Mononuclear cell (primary cell): ENCODE measurements around the gene ANKRD11. TPM values are rescaled to one million over a fixed set of nuclear protein-coding genes. Genes with fewer than 3 reads are reported as not detected.
"Not testable (repeated sequence)": the region's sequence is repeated elsewhere in the genome, so short reads cannot be mapped to it uniquely, and the experiment has no call there.

Source experiments
- H3K27me3 ChIP-seq: 2 replicates; pipeline ENCODE4 v1.6.0; 2011; ENCODE audit warnings: low read length, control low read depth; ENCODE audit not compliant: insufficient read depth
- H3K4me1 ChIP-seq: 2 replicates; pipeline ENCODE4 v1.5.1; 2011; ENCODE audit warnings: mild to moderate bottlenecking, low read length, control low read depth; ENCODE audit not compliant: insufficient read depth
- H3K4me3 ChIP-seq: 2 replicates; pipeline ENCODE4 v1.5.1; 2011; ENCODE audit warnings: mild to moderate bottlenecking, low read length, moderate library complexity
- H3K9me3 ChIP-seq: 2 replicates; pipeline ENCODE4 v1.5.1; 2011; ENCODE audit warnings: low read depth, mild to moderate bottlenecking, control low read depth, low read length
- total RNA-seq: library from RNA; depleted of rRNA; stranded (reverse); fragments of >200 nt; gene quantifications from one replicate; pipeline ENCODE4 v1.2.3, GENCODE V29; 2012

Gene ANKRD11
- total RNA-seq, 1 donor: 110 TPM

GRCh38 chr16:89334988-89335802, 155.2 kb downstream of the ANKRD11 start:
- H3K27me3 ChIP-seq: no peaks in the 10 kb centered on the region
- peaks cover 77% of the 10 kb centered on the region for H3K4me1 ChIP-seq
- no peak overlapping the region for H3K4me3 ChIP-seq
- no peaks in the 10 kb centered on the region for H3K9me3 ChIP-seq

DNA sequence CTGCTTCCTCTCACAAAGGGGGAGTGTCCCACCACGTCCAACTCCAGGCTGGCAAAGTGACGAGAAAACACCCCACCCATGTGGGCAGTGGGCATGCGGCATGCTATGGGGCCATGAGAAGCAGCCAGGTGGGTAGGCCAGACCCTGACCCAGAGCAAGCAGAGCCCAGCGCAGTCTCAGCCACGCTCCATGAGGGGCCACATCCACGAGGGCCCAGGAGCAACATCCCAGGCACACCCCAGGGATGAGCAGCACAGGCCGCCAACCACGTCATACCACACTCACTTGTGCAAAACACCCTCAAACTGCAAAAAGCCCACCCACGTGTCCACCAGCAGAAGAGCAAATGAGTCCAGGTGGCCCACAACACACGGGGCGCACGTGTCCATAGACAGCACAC, 155.9 kb downstream of the ANKRD11 start:
- no peak overlapping the region for H3K4me3 ChIP-seq
- H3K4me1 ChIP-seq: peaks cover 81% of the 10 kb centered on the region
- H3K27me3 ChIP-seq: no peaks in the 10 kb centered on the region
- H3K9me3 ChIP-seq: no peaks in the 10 kb centered on the region

DNA sequence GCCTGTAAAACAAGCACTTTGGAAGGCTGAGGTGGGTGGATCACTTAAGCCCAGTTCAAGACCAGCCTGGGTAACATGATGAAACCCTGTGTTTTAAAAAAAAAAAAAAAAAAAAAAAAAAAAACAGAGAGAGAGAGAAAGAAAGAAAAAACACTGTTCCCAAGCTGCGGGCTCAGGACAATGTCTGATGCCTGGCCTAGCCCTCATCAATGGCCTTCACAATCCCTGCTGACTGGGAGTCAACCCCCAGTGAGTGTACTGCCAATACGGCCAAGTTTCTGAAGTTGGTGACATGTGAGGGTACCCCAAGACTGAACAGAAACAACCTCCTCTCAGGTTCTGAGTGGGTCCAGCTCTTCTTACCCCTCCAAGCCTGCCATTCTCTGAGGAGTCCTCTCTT, 156.3 kb downstream of the ANKRD11 start:
- Histone ChIP-seq H3K4me1 (peaks cover 82% of the 10 kb centered on the region), H3K27me3 (no peaks in the 10 kb centered on the region), H3K9me3 (no peaks in the 10 kb centered on the region), H3K4me3 (no peak overlapping the region)

DNA sequence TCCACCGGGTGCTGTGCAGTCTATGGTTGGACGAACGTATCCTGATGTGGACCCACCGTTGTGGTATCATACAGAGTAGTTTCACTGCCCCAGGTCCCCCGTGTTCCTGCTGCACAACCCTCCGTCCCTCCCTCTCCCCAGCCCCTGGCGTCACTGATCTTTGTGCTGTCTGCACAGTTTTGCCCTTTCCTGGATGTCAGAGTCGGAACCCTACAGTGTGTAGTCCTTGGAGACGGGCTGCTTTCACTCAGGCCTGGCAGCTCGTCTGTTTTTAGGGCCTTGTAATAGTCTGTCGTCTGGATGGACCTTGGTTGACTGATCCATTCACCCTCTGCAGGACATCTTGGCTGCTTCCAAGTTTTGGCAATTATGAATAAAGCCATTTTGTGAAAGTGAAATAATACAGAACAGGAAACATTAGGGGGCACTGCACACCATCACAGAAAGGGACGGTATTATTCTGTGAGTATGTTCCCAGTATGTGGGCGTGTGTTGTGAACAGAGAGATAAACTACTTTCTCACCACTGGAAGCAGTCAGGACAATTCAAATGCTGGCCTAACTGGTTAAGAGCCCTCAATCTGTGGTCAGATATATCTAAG, 156.9 kb downstream of the ANKRD11 start:
- H3K9me3 ChIP-seq, H3K4me3 ChIP-seq, H3K27me3 ChIP-seq: not testable (repeated sequence)
- peaks cover 79% of the 10 kb centered on the region for H3K4me1 ChIP-seq

DNA sequence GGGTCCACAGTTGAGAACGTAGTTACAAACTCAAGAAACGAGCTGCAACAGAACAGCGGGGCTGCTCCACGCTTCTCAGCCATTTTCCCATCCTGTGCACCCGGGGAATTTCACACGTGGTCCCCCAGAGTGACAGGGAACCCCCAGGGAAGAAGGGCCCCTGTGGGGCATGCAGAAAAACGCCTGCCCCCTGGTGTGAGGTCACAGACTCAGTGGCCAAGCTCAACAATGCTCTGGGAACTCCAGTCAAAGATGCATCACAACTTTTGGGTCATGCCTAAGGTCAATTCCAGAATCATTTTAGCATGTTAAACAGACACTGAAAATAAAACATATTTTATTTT, 157.5 kb downstream of the ANKRD11 start:
- Histone ChIP-seq H3K27me3 (no peaks in the 10 kb centered on the region), H3K4me3 (no peak overlapping the region), H3K4me1 (peaks cover 75% of the 10 kb centered on the region), H3K9me3 (no peaks in the 10 kb centered on the region)

DNA sequence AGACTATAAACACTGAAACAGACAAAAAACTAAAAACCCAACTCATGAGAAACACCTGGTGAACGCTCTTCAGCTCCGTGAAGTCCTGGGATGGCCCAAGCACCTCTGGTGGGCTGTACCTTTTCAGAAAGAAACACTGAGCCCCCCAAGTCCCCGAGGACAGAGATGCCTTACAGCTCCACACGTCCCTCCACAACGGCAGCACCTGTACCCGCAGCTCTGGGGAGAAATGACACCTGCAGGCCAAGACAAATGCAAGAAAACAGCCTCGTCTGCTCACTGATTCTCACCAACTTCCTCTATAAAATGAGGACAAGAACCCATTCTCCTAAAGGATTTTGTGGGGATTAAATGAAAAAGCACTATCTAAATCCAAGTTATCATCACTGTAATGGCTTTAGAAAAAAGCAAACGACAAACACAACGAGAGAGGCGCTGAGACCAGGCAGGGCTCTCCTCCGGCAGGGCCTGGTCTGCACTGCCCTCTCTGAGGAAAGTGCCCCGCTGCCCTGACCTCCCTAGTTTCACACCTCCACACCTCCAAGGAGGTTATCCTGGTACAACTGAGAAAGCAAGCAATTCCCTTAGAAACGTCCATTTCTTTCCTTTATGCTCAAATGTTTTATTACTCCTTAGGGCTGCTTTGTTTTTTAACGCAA, 158.0 kb downstream of the ANKRD11 start:
- Histone ChIP-seq H3K27me3 (no peaks in the 10 kb centered on the region), H3K4me3 (no peak overlapping the region), H3K4me1 (peaks cover 73% of the 10 kb centered on the region), H3K9me3 (no peaks in the 10 kb centered on the region)

- Histone ChIP-seq H3K4me3 (no peak overlapping the region), H3K9me3 (no peaks in the 10 kb centered on the region), H3K4me1 (peaks cover 79% of the 10 kb centered on the region), H3K27me3 (no peaks in the 10 kb centered on the region)
These were observed 158.8 kb downstream of the ANKRD11 start for GRCh38 chr16:89331371-89332109.

DNA sequence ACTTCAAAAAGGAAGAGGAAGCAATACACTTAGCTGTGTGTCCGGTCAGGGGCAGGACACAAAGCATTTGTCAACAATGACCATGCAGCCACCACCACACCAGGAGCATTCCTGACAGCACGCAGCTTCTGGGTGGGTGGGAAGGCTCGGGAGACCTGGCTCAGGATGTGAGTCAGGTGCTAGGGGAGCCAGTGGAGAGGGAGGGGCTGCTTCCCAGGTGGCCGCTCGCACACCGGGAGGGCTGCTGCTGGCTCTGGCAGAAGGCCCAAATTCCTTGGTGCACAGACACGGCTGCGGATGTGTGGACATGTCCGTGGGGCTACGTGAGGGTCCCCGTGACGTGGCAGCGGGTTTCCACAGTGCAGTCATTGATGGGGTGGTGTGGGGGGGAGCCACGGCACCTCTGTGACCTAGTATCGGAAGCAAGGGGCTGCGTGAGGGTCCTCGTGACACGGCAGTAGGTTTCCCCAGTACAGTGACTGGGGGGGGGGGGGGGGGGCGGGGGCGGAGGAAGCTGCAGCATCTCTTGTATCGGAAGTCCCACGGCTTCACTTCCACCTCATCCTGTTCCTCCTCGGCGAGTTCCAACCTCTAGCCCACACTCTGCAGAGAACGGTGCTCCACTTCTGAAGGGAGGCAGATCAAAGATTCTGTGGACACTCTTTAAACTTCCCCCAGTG, 160.0 kb downstream of the ANKRD11 start:
- no peaks in the 10 kb centered on the region for H3K27me3 ChIP-seq
- H3K9me3 ChIP-seq: no peaks in the 10 kb centered on the region
- peaks cover 79% of the 10 kb centered on the region for H3K4me1 ChIP-seq
- H3K4me3 ChIP-seq: no peak overlapping the region

GRCh38 chr16:89329830-89330176, 160.6 kb downstream of the ANKRD11 start:
- H3K4me3 ChIP-seq, H3K27me3 ChIP-seq, H3K9me3 ChIP-seq: not testable (repeated sequence)
- H3K4me1 ChIP-seq: peaks cover 79% of the 10 kb centered on the region

DNA sequence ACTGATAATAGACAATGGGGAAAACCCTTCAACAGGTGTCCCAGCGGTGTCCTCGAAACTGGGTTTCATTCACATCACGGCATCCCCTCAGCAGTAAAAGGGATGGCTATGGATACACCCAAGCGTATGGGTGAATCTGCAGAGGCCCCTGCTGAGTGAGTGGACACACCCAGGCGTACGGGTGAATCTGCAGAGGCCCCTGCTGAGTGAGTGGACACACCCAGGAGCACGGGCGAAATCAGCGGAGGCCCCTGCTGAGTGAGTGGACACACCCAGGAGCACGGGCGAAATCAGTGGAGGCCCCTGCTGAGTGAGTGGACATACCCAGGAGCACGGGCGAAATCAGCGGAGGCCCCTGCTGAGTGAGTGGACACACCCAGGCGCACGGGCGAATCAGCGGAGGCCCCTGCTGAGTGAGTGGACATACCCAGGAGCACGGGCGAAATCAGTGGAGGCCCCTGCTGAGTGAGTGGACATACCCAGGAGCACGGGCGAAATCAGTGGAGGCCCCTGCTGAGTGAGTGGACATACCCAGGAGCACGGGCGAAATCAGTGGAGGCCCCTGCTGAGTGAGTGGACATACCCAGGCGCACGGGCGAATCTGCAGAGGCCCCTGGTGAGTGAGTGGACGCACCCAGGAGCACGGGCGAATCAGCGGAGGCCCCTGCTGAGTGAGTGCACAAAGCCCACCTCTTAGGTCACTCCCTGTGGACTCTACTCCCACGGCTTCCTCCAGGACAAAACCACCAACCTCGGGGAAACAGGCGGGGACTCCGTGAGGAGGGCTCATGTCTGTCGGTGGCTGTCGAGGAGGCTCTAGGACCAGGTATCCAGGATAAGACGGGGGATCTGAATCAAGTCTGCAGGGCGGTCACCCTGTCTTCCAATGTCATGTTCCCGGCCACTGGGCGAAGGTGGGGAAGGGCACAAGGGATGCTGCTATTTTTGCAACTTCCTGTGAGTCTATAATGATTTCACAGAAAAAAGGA, 161.7 kb downstream of the ANKRD11 start:
- H3K4me3 ChIP-seq, H3K9me3 ChIP-seq, H3K27me3 ChIP-seq: not testable (repeated sequence)

GRCh38 chr16:89326721-89327120, 163.6 kb downstream of the ANKRD11 start:
- H3K9me3 ChIP-seq: no peaks in the 10 kb centered on the region
- no peaks in the 10 kb centered on the region for H3K27me3 ChIP-seq
- peaks cover 80% of the 10 kb centered on the region for H3K4me1 ChIP-seq
- H3K4me3 ChIP-seq: no peak overlapping the region

More for the DNA sequence above, 161.7 kb downstream of the ANKRD11 start:
- H3K4me1 ChIP-seq: peaks cover 79% of the 10 kb centered on the region

GRCh38 chr16:89325861-89326471, 164.4 kb downstream of the ANKRD11 start:
- Histone ChIP-seq H3K4me3 (no peak overlapping the region), H3K9me3 (no peaks in the 10 kb centered on the region), H3K27me3 (no peaks in the 10 kb centered on the region), H3K4me1 (peaks cover 76% of the 10 kb centered on the region)

GRCh38 chr16:89324056-89325010, 166.0 kb downstream of the ANKRD11 start:
- H3K9me3 ChIP-seq: no peaks in the 10 kb centered on the region
- no peak overlapping the region for H3K4me3 ChIP-seq
- peaks cover 77% of the 10 kb centered on the region for H3K4me1 ChIP-seq
- no peaks in the 10 kb centered on the region for H3K27me3 ChIP-seq
